Caco-2 (cell line): ENCODE results near the gene GRM4. TPM values are rescaled to one million over a fixed set of nuclear protein-coding genes. Genes with fewer than 3 reads are reported as not detected.

Experiments
- BruUV-seq: library from RNA; stranded (reverse); fragments of 400-500 nt; replicated peaks from 2 replicates; lab custom pipeline; 2021; lab: Mats Ljungman, UMichigan
- CTCF ChIA-PET: fragments of 300-600 bp; sonication (Branson Sonifier 250); formaldehyde crosslinking; loops from one replicate; lab custom pipeline; 2022; ENCODE audit warnings: antibody characterized with exemption; lab: Charles Lee
- POLR2A ChIA-PET: fragments of 300-600 bp; sonication (Branson Sonifier 250); formaldehyde crosslinking; loops from one replicate; lab custom pipeline; 2022; ENCODE audit warnings: antibody characterized with exemption; lab: Charles Lee
- DNase-seq, 2 experiments: peaks; one replicate each; pipeline versions ENCODE4 v3.0.0 to v3.0.0-alpha.2; 2020 to 2022
- H3K27me3 ChIP-seq: replicated peaks from 2 replicates; pipeline ENCODE4 v1.6.0; 2011; ENCODE audit warnings: low read length; ENCODE audit not compliant: control insufficient read depth, insufficient read depth
- H3K36me3 ChIP-seq: 2 replicates; pipeline ENCODE4 v1.5.1; 2011; ENCODE audit warnings: low read length; ENCODE audit not compliant: control insufficient read depth, insufficient read depth
- H3K4me1 ChIP-seq: fragments of 250-450 bp; sonication (Bioruptor Pico); 2 replicates; pipeline ENCODE4 v1.5.1; 2020; ENCODE audit warnings: mild to moderate bottlenecking
- H3K4me3 ChIP-seq: 2 replicates; pipeline ENCODE4 v1.5.1; 2011; ENCODE audit warnings: low read depth, mild to moderate bottlenecking, control low read depth, low read length
- H3K9me3 ChIP-seq: fragments of 250-450 bp; sonication (Bioruptor Pico); 2 replicates; pipeline ENCODE4 v1.5.1; 2020; ENCODE audit warnings: mild to moderate bottlenecking, moderate library complexity
- H3K27ac Mint-ChIP-seq: one replicate; pipeline ENCODE4 v1.8.0; 2022; ENCODE audit warnings: mixed read lengths; ENCODE audit not compliant: unreplicated experiment
- H3K27me3 Mint-ChIP-seq: one replicate; pipeline ENCODE4 v1.8.0; 2022; ENCODE audit warnings: mixed read lengths; ENCODE audit not compliant: insufficient read depth, unreplicated experiment
- H3K36me3 Mint-ChIP-seq: one replicate; pipeline ENCODE4 v1.8.0; 2022; ENCODE audit warnings: mild to moderate bottlenecking, mixed read lengths; ENCODE audit not compliant: insufficient read depth, unreplicated experiment
- H3K4me1 Mint-ChIP-seq: one replicate; pipeline ENCODE4 v1.8.0; 2022; ENCODE audit warnings: low read depth, mixed read lengths; ENCODE audit not compliant: unreplicated experiment
- H3K4me3 Mint-ChIP-seq: one replicate; pipeline ENCODE4 v1.8.0; 2022; ENCODE audit warnings: mild to moderate bottlenecking, moderate library complexity, mixed read lengths; ENCODE audit not compliant: unreplicated experiment
- H3K9me3 Mint-ChIP-seq: one replicate; pipeline ENCODE4 v1.8.0; 2022; ENCODE audit warnings: mixed read lengths; ENCODE audit not compliant: unreplicated experiment
- intact Hi-C: fragments of 100-400 bp; cut with micrococcal nuclease; formaldehyde crosslinking; loops from one replicate; pipeline ENCODE4 v1.10.0; 2022; ENCODE audit not compliant: unreplicated experiment
- total RNA-seq: library from RNA; stranded (reverse); gene quantifications from 2 replicates; pipeline ENCODE4 v1.2.3, GENCODE V29; 2022
- TF ChIP-seq, protein P1 (sequence below), 2 experiments: fragments of 200-600 bp in 1 of 2; IDR thresholded peaks; 1 replicate in 1 of 2; 2 replicates in 1 of 2; pipeline versions ENCODE4 v1.5.1 to v1.8.0; 2011 to 2022; ENCODE audit warnings: antibody characterized with exemption in 1 of 2, control low read depth in 1 of 2, inconsistent platforms in 1 of 2, low read depth in 1 of 2, low read length in 1 of 2, mild to moderate bottlenecking in 1 of 2, moderate library complexity in 1 of 2; ENCODE audit not compliant: insufficient read depth in 1 of 2, severe bottlenecking in 1 of 2, unreplicated experiment in 1 of 2

The GRM4 gene
- total RNA-seq, 1 experiment from 2014 or later = 0.09 TPM

DNA sequence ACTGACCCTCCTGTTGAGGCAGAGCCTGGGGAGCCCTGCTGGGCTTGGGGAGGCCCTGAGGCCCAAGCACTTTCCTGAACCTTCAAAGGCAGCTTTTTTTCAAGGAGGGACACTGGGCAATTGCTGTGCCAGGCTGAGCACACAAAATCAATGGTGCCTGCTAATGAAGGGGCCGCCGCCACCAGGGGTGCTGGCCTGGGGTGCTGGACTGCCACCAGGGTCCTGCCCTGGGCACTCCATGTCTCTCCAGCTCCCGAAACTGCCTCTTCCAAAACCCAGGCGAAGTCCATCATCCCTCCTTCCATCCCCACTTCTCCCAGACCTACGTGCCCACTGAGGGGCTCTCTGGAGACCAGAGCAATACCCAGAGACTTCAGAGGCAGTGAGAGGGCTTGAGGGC is 145.6 kb downstream of the GRM4 start:
- H3K27me3 Mint-ChIP-seq = peaks cover 8% of the 10 kb centered on the region
- CTCF ChIA-PET = no interaction called here
- Histone ChIP-seq H3K9me3 (peaks cover 3% of the 10 kb centered on the region; the same call in 1 of the 2 replicates), H3K4me3 (no peak overlapping the region), H3K27me3 (no peaks in the 10 kb centered on the region), H3K4me1 (no peaks in the 10 kb centered on the region), H3K36me3 (no peaks in the 10 kb centered on the region)
- H3K36me3 Mint-ChIP-seq = no peaks in the 10 kb centered on the region
- no peaks in the 10 kb centered on the region for H3K9me3 Mint-ChIP-seq
- no peak overlapping the region for H3K4me3 Mint-ChIP-seq
- no peak overlapping the region for H3K27ac Mint-ChIP-seq
- BruUV-seq = no TSS peak
- intact Hi-C loops = no loop called here
- POLR2A ChIA-PET = no interaction called here
- TF ChIP-seq, protein P1, sequence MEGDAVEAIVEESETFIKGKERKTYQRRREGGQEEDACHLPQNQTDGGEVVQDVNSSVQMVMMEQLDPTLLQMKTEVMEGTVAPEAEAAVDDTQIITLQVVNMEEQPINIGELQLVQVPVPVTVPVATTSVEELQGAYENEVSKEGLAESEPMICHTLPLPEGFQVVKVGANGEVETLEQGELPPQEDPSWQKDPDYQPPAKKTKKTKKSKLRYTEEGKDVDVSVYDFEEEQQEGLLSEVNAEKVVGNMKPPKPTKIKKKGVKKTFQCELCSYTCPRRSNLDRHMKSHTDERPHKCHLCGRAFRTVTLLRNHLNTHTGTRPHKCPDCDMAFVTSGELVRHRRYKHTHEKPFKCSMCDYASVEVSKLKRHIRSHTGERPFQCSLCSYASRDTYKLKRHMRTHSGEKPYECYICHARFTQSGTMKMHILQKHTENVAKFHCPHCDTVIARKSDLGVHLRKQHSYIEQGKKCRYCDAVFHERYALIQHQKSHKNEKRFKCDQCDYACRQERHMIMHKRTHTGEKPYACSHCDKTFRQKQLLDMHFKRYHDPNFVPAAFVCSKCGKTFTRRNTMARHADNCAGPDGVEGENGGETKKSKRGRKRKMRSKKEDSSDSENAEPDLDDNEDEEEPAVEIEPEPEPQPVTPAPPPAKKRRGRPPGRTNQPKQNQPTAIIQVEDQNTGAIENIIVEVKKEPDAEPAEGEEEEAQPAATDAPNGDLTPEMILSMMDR (IDR thresholded peaks at IDR 0.05; ENCODE audit: insufficient read depth in 1 of 2, low read depth in 1 of 2, low read length in 1 of 2, severe bottlenecking in 1 of 2, unreplicated experiment in 1 of 2) = no peak
- no peaks in the 10 kb centered on the region for H3K4me1 Mint-ChIP-seq
- no peak for DNase-seq

DNA sequence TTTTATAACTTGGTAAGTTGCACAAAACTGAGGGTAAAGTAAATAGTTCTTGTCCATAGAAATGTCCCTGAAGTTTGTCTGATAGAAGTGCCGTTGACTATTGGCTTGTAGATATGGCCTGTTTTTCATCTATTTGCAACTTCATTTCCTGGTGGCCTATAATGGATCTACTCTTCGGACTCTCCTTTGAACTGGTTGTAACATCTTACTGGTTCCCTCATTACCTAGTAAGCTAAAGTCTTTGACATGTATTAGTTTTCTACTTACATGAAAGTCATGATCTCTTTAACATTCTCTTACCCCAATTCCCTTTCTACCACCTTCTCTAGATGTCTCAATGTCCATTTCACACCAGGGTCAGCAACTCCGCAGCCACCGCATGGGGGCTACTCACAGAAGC is 146.3 kb downstream of the GRM4 start:
- Mint-ChIP-seq H3K4me3 (no peak overlapping the region), H3K4me1 (no peaks in the 10 kb centered on the region), H3K9me3 (no peaks in the 10 kb centered on the region), H3K27ac (no peak overlapping the region), H3K36me3 (no peaks in the 10 kb centered on the region), H3K27me3 (peaks cover 8% of the 10 kb centered on the region)
- CTCF ChIA-PET = no interaction called here
- POLR2A ChIA-PET = no interaction called here
- Histone ChIP-seq H3K36me3 (no peaks in the 10 kb centered on the region), H3K4me3 (no peak overlapping the region), H3K4me1 (no peaks in the 10 kb centered on the region), H3K27me3 (no peaks in the 10 kb centered on the region), H3K9me3 (peaks cover 3% of the 10 kb centered on the region; the same call in 1 of the 2 replicates)
- TF ChIP-seq, protein P1 (IDR thresholded peaks at IDR 0.05; ENCODE audit: insufficient read depth in 1 of 2, low read depth in 1 of 2, low read length in 1 of 2, severe bottlenecking in 1 of 2, unreplicated experiment in 1 of 2) = no peak
- intact Hi-C loops = no loop called here
- no TSS peak for BruUV-seq
- DNase-seq = no peak

DNA sequence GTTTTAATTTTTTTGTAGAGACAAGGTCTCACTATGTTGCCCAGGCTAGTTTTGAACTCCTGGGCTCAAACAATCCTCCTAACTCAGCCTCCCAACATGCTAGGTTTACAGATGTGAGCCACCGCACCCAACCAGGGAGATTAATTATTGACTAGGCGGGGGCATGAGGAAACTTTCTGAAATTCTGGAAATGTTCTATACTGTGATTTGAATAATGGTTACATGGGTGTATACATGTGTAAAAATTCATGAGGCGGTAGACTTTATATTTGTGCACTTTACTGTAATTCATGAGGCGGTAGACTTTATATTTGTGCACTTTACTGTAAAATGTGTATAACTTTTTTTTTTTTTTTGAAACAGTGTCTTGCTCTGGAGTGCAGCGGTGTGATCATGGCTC is 147.2 kb downstream of the GRM4 start:
- Mint-ChIP-seq H3K9me3 (no peaks in the 10 kb centered on the region), H3K27me3 (peaks cover 8% of the 10 kb centered on the region), H3K36me3 (no peaks in the 10 kb centered on the region), H3K4me1 (no peaks in the 10 kb centered on the region), H3K4me3 (no peak overlapping the region), H3K27ac (no peak overlapping the region)
- ChIA-PET CTCF (no interaction called here), POLR2A (no interaction called here)
- Histone ChIP-seq H3K9me3 (no peaks in the 10 kb centered on the region; the same call in 1 of the 2 replicates), H3K4me1 (no peaks in the 10 kb centered on the region), H3K36me3 (no peaks in the 10 kb centered on the region), H3K4me3 (no peak overlapping the region), H3K27me3 (no peaks in the 10 kb centered on the region)
- intact Hi-C loops = no loop called here
- DNase-seq = no peak
- TF ChIP-seq, protein P1 (IDR thresholded peaks at IDR 0.05; ENCODE audit: insufficient read depth in 1 of 2, low read depth in 1 of 2, low read length in 1 of 2, severe bottlenecking in 1 of 2, unreplicated experiment in 1 of 2) = no peak
- BruUV-seq = no TSS peak
